Mesendoderm (in vitro differentiated cells): ENCODE data around the gene FAM3D.

ENCODE experiments used
- DNase-seq: peaks from one replicate; pipeline ENCODE4 v3.0.0; 2013
- H2AK5ac ChIP-seq: 2 replicates; pipeline ENCODE4 v1.6.1; 2013; ENCODE audit warnings: low read length, inconsistent platforms
- H2BK120ac ChIP-seq: 2 replicates; pipeline ENCODE4 v1.6.1; 2013; ENCODE audit warnings: low read depth, mild to moderate bottlenecking, low read length, moderate library complexity, mixed read lengths
- H2BK15ac ChIP-seq: replicated peaks from 2 replicates; pipeline ENCODE4 v1.6.1; 2013; ENCODE audit warnings: low read depth, mild to moderate bottlenecking, moderate library complexity
- H2BK5ac ChIP-seq: 2 replicates; pipeline ENCODE4 v1.6.1; 2013; ENCODE audit warnings: low read length, inconsistent platforms
- H3K18ac ChIP-seq: 2 replicates; pipeline ENCODE4 v1.6.1; 2013; ENCODE audit warnings: mild to moderate bottlenecking, low read length, mixed read lengths
- H3K23ac ChIP-seq: one replicate; pipeline ENCODE4 v1.6.1; 2013; ENCODE audit warnings: low read length
- H3K27ac ChIP-seq: 2 replicates; pipeline ENCODE4 v1.5.1; 2013; ENCODE audit warnings: low read depth, mild to moderate bottlenecking, inconsistent platforms, low read length, moderate library complexity
- H3K27me3 ChIP-seq: 2 replicates; pipeline ENCODE4 v1.6.1; 2013; ENCODE audit warnings: low read length, control low read depth, mild to moderate bottlenecking, inconsistent platforms; ENCODE audit not compliant: insufficient read depth, poor library complexity
- H3K36me3 ChIP-seq: 2 replicates; pipeline ENCODE4 v1.6.1; 2013; ENCODE audit warnings: low read length, inconsistent platforms; ENCODE audit not compliant: control insufficient read depth, insufficient read depth
- H3K4ac ChIP-seq: one replicate; pipeline ENCODE4 v1.6.1; 2013; ENCODE audit warnings: low read depth, mild to moderate bottlenecking, low read length, moderate library complexity
- H3K4me1 ChIP-seq: 2 replicates; pipeline ENCODE4 v1.6.1; 2013; ENCODE audit warnings: low read depth, low read length, inconsistent platforms; ENCODE audit not compliant: control insufficient read depth
- H3K4me2 ChIP-seq: 2 replicates; pipeline ENCODE4 v1.6.1; 2013; ENCODE audit warnings: low read length
- H3K4me3 ChIP-seq: 2 replicates; pipeline ENCODE4 v1.5.1; 2013; ENCODE audit warnings: mild to moderate bottlenecking, low read length
- H3K56ac ChIP-seq: one replicate; pipeline ENCODE4 v1.6.1; 2013; ENCODE audit warnings: low read length
- H3K79me1 ChIP-seq: 2 replicates; pipeline ENCODE4 v1.6.1; 2013; ENCODE audit warnings: low read length, inconsistent platforms
- H3K79me2 ChIP-seq: 2 replicates; pipeline ENCODE4 v1.6.1; 2013; ENCODE audit warnings: mild to moderate bottlenecking, low read length; ENCODE audit not compliant: control insufficient read depth, insufficient read depth
- H3K9ac ChIP-seq: 2 replicates; pipeline ENCODE4 v1.6.1; 2013; ENCODE audit warnings: low read length, inconsistent platforms
- H4K5ac ChIP-seq: one replicate; pipeline ENCODE4 v1.6.1; 2013; ENCODE audit warnings: low read length
- H4K8ac ChIP-seq: one replicate; pipeline ENCODE4 v1.6.1; 2013; ENCODE audit warnings: low read depth, mild to moderate bottlenecking, control low read depth, low read length, moderate library complexity
- WGBS: extraction: QIAGEN DNeasy Blood & Tissue Kit; methylation state at CpG from one replicate; pipeline ENCODE4 v1.1.7; 2013; ENCODE audit warnings: low lambda C conversion rate, missing lambda C conversion rate; ENCODE audit not compliant: insufficient coverage; ENCODE audit errors: extremely low coverage; 5-methylcytosine and 5-hydroxymethylcytosine counted together

Gene FAM3D

GRCh38 chr3:58624550-58624949 is 42.0 kb downstream of the FAM3D start:
- Histone ChIP-seq H2BK15ac (no peak overlapping the region), H3K4me1 (no peaks in the 10 kb centered on the region), H4K8ac (no peak overlapping the region), H3K79me2 (no peaks in the 10 kb centered on the region), H4K5ac (no peak overlapping the region), H3K4me2 (no peak overlapping the region), H2AK5ac (no peak overlapping the region), H3K4me3 (no peak overlapping the region), H3K27ac (no peak overlapping the region), H3K9ac (no peak overlapping the region), H2BK120ac (no peak overlapping the region), H3K18ac (no peak overlapping the region), H3K56ac (no peak overlapping the region), H3K23ac (no peak overlapping the region), H2BK5ac (no peak overlapping the region), H3K27me3 (no peaks in the 10 kb centered on the region), H3K36me3 (no peaks in the 10 kb centered on the region), H3K4ac (no peak overlapping the region), H3K79me1 (no peaks in the 10 kb centered on the region)
- DNase-seq: no peak
- no CpG with 5 or more reads among the region's 3 CpGs for WGBS

GRCh38 chr3:58623961-58624360 is 42.6 kb downstream of the FAM3D start:
- DNase-seq: no peak
- Histone ChIP-seq H3K27ac (no peak overlapping the region), H2BK15ac (no peak overlapping the region), H4K5ac (no peak overlapping the region), H3K9ac (no peak overlapping the region), H3K27me3 (no peaks in the 10 kb centered on the region), H2BK5ac (no peak overlapping the region), H3K36me3 (no peaks in the 10 kb centered on the region), H4K8ac (no peak overlapping the region), H3K79me2 (no peaks in the 10 kb centered on the region), H3K4me1 (no peaks in the 10 kb centered on the region), H2BK120ac (no peak overlapping the region), H3K18ac (no peak overlapping the region), H3K23ac (no peak overlapping the region), H3K56ac (no peak overlapping the region), H3K4ac (no peak overlapping the region), H3K4me3 (no peak overlapping the region), H2AK5ac (no peak overlapping the region), H3K79me1 (no peaks in the 10 kb centered on the region), H3K4me2 (no peak overlapping the region)
- WGBS: no CpG with 5 or more reads among the region's 5 CpGs

DNA sequence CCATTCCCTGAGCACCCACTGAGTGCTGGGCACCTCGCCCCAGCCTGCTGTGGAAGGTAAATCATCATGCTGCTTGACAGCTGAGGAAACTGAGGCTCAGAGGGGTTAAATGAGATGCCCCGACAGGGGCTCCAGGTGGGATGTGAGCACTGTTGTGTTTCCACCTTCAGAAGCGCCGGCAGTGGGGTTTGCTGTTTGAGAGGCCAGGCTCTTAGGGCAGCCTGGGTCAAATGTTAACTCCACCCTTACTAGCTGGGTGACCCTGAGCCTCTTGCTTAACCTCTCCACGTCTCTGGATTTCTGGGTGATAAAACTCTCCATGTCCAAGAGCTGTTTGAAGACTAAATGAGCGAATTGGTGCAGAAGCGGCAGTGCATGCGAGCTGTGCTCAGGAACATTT is 43.1 kb downstream of the FAM3D start:
- H3K27me3 ChIP-seq: no peaks in the 10 kb centered on the region
- no peak overlapping the region for H3K18ac ChIP-seq
- H4K8ac ChIP-seq: no peak overlapping the region
- no peak overlapping the region for H3K23ac ChIP-seq
- no peak overlapping the region for H3K4me2 ChIP-seq
- H3K9ac ChIP-seq: no peak overlapping the region
- no peak overlapping the region for H3K4me3 ChIP-seq
- H3K79me2 ChIP-seq: no peaks in the 10 kb centered on the region
- no peak overlapping the region for H2BK5ac ChIP-seq
- H3K4ac ChIP-seq: no peak overlapping the region
- no peak overlapping the region for H4K5ac ChIP-seq
- no CpG with 5 or more reads among the region's 8 CpGs for WGBS
- DNase-seq: no peak
- H3K4me1 ChIP-seq: no peaks in the 10 kb centered on the region
- H3K79me1 ChIP-seq: no peaks in the 10 kb centered on the region
- H2AK5ac ChIP-seq: no peak overlapping the region
- H3K27ac ChIP-seq: no peak overlapping the region
- H2BK120ac ChIP-seq: no peak overlapping the region
- H2BK15ac ChIP-seq: no peak overlapping the region
- H3K36me3 ChIP-seq: no peaks in the 10 kb centered on the region
- no peak overlapping the region for H3K56ac ChIP-seq

GRCh38 chr3:58622892-58623291 is 43.7 kb downstream of the FAM3D start:
- DNase-seq: no peak
- no CpG with 5 or more reads among the region's 8 CpGs for WGBS
- H3K36me3 ChIP-seq: no peaks in the 10 kb centered on the region

DNA sequence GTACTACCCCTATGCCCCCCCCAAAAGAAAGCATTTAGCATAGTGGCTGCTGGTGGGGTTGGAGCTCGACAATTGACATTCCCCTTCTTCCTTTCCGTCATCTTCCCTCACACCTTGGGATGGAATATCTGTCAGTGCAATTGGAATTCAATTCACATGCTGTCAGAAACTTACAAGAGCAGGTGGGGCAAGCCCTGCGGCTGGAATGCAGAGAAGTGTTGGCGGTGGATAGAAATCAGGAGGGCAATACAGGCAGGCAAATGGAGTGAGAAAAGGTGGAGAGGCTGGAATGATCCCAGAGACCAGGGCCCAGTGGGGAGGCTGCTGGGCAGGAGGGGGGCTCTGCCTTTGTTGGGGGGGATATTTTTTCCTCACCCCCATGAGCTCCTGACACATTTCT is 44.1 kb downstream of the FAM3D start:
- WGBS: no CpG with 5 or more reads among the region's 4 CpGs
- Histone ChIP-seq H3K4ac (no peak overlapping the region), H3K36me3 (no peaks in the 10 kb centered on the region), H2BK15ac (no peak overlapping the region), H3K18ac (no peak overlapping the region), H2AK5ac (no peak overlapping the region), H3K79me2 (no peaks in the 10 kb centered on the region), H3K79me1 (no peaks in the 10 kb centered on the region), H2BK120ac (no peak overlapping the region), H3K27ac (no peak overlapping the region), H3K23ac (no peak overlapping the region), H3K4me3 (no peak overlapping the region), H3K4me1 (no peaks in the 10 kb centered on the region), H3K9ac (no peak overlapping the region), H4K8ac (no peak overlapping the region), H3K56ac (no peak overlapping the region), H3K4me2 (no peak overlapping the region), H4K5ac (no peak overlapping the region), H2BK5ac (no peak overlapping the region), H3K27me3 (no peaks in the 10 kb centered on the region)
- DNase-seq: peak; percentile 28

More at GRCh38 chr3:58622892-58623291, 43.7 kb downstream of the FAM3D start:
- Histone ChIP-seq H4K8ac (no peak overlapping the region), H2BK120ac (no peak overlapping the region), H3K27ac (no peak overlapping the region), H3K4me2 (no peak overlapping the region), H3K4me1 (no peaks in the 10 kb centered on the region), H3K79me1 (no peaks in the 10 kb centered on the region), H4K5ac (no peak overlapping the region), H3K9ac (no peak overlapping the region), H3K27me3 (no peaks in the 10 kb centered on the region), H3K23ac (no peak overlapping the region), H3K79me2 (no peaks in the 10 kb centered on the region), H3K4ac (no peak overlapping the region), H2AK5ac (no peak overlapping the region), H2BK15ac (no peak overlapping the region), H3K56ac (no peak overlapping the region), H3K4me3 (no peak overlapping the region), H2BK5ac (no peak overlapping the region), H3K18ac (no peak overlapping the region)

- no peaks in the 10 kb centered on the region for H3K79me2 ChIP-seq
- H4K5ac ChIP-seq: no peak overlapping the region
- no peaks in the 10 kb centered on the region for H3K27me3 ChIP-seq
- H3K9ac ChIP-seq: no peak overlapping the region
- H2BK5ac ChIP-seq: no peak overlapping the region
- no peak overlapping the region for H3K4ac ChIP-seq
- peaks cover 1% of the 10 kb centered on the region for H3K4me1 ChIP-seq
- H4K8ac ChIP-seq: no peak overlapping the region
- H3K27ac ChIP-seq: no peak overlapping the region
- H3K79me1 ChIP-seq: no peaks in the 10 kb centered on the region
- no peak overlapping the region for H3K4me3 ChIP-seq
- H3K4me2 ChIP-seq: no peak overlapping the region
- no peak overlapping the region for H2AK5ac ChIP-seq
- H2BK15ac ChIP-seq: no peak overlapping the region
- no peak overlapping the region for H3K56ac ChIP-seq
- no peak overlapping the region for H3K18ac ChIP-seq
- WGBS: no CpG with 5 or more reads among the region's 6 CpGs
- H3K36me3 ChIP-seq: no peaks in the 10 kb centered on the region
- no peak overlapping the region for H2BK120ac ChIP-seq
- no peak overlapping the region for H3K23ac ChIP-seq
- no peak for DNase-seq
Measured at GRCh38 chr3:58621086-58621830, 45.3 kb downstream of the FAM3D start.
